IMR-90 (cell line): ENCODE measurements around the gene MDP1.
"Not testable (repeated sequence)": the region's sequence is repeated elsewhere in the genome, so short reads cannot be mapped to it uniquely, and the experiment has no call there.

ENCODE experiments used
- BHLHE40 ChIP-seq: fragments of 150-350 bp; IDR thresholded peaks from 2 replicates; pipeline ENCODE4 v1.6.1; 2016; ENCODE audit warnings: mild to moderate bottlenecking, low read depth, low read length
- CEBPB ChIP-seq: IDR thresholded peaks from 2 replicates; pipeline ENCODE4 v1.6.1; 2012; ENCODE audit warnings: low read depth, low read length, improper control_type of control experiment
- CHD1 ChIP-seq: IDR thresholded peaks from 2 replicates; pipeline ENCODE4 v1.6.1; 2012; ENCODE audit warnings: low read depth, low read length, improper control_type of control experiment
- ELK1 ChIP-seq: fragments of 150-350 bp; IDR thresholded peaks from 2 replicates; pipeline ENCODE4 v1.6.1; 2016; ENCODE audit warnings: low read depth, mild to moderate bottlenecking, low read length, moderate library complexity, borderline replicate concordance
- FOS ChIP-seq: fragments of 150-350 bp; IDR thresholded peaks from 2 replicates; pipeline ENCODE4 v1.6.1; 2016; ENCODE audit warnings: low read depth, low read length
- MAFK ChIP-seq: IDR thresholded peaks from 2 replicates; pipeline ENCODE4 v1.6.1; 2012; ENCODE audit warnings: low read depth, low read length, improper control_type of control experiment
- MAZ ChIP-seq: IDR thresholded peaks from 2 replicates; pipeline ENCODE4 v1.6.1; 2012; ENCODE audit warnings: low read depth, mild to moderate bottlenecking, low read length, improper control_type of control experiment, moderate library complexity, borderline replicate concordance
- POLR2A ChIP-seq: IDR thresholded peaks from 2 replicates; pipeline ENCODE4 v1.6.1; 2012; ENCODE audit warnings: mild to moderate bottlenecking, low read depth, low read length
- RAD21 ChIP-seq: IDR thresholded peaks from 2 replicates; pipeline ENCODE4 v1.6.1; 2012; ENCODE audit warnings: low read length, improper control_type of control experiment
- RCOR1 ChIP-seq: IDR thresholded peaks from 2 replicates; pipeline ENCODE4 v1.6.1; 2012; ENCODE audit warnings: mild to moderate bottlenecking, low read length, improper control_type of control experiment; ENCODE audit not compliant: insufficient replicate concordance
- RFX5 ChIP-seq: IDR thresholded peaks from 2 replicates; pipeline ENCODE4 v1.8.0; 2012; ENCODE audit warnings: low read depth, mild to moderate bottlenecking, low read length, moderate library complexity
- SMC3 ChIP-seq: fragments of 150-350 bp; IDR thresholded peaks from 2 replicates; pipeline ENCODE4 v1.6.1; 2016; ENCODE audit warnings: low read depth, mild to moderate bottlenecking, antibody characterized with exemption, low read length, moderate library complexity
- USF2 ChIP-seq: fragments of 150-350 bp; IDR thresholded peaks from 2 replicates; pipeline ENCODE4 v1.6.1; 2017; ENCODE audit warnings: mild to moderate bottlenecking, antibody characterized with exemption, low read length, low read depth
- TF ChIP-seq, protein P1 (sequence below): conservative IDR thresholded peaks from 2 replicates; pipeline ENCODE4 v1.5.1; 2012; ENCODE audit warnings: mild to moderate bottlenecking, low read depth, low read length, improper control_type of control experiment

DNA sequence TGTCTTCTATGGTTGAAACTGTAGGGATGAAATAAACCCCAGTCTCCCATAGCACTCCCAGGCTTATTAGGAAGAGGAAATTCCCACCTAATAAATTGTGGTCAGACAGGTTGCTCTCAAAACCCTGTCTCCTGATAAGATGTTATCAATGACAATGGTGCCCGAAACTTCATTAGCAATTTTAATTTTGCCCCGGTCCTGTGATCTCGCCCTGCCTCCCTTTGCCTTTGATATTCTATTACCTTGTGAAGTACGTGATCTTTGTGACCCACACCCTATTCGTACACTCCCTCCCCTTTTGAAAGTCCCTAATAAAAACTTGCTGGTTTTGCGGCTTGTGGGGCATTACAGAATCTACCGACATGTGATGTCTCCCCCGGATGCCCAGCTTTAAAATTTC lies 13.3 kb downstream of the MDP1 start:
- TF ChIP-seq, protein P1, sequence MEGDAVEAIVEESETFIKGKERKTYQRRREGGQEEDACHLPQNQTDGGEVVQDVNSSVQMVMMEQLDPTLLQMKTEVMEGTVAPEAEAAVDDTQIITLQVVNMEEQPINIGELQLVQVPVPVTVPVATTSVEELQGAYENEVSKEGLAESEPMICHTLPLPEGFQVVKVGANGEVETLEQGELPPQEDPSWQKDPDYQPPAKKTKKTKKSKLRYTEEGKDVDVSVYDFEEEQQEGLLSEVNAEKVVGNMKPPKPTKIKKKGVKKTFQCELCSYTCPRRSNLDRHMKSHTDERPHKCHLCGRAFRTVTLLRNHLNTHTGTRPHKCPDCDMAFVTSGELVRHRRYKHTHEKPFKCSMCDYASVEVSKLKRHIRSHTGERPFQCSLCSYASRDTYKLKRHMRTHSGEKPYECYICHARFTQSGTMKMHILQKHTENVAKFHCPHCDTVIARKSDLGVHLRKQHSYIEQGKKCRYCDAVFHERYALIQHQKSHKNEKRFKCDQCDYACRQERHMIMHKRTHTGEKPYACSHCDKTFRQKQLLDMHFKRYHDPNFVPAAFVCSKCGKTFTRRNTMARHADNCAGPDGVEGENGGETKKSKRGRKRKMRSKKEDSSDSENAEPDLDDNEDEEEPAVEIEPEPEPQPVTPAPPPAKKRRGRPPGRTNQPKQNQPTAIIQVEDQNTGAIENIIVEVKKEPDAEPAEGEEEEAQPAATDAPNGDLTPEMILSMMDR = not testable (repeated sequence)
- not testable (repeated sequence) for TF ChIP-seq RAD21, POLR2A, MAFK, CEBPB, USF2, RFX5, SMC3, ELK1, RCOR1, BHLHE40, CHD1, FOS, MAZ
